Hepatocyte (in vitro differentiated cells): ENCODE results near the gene LSM14A. TPM values are rescaled to one million over a fixed set of nuclear protein-coding genes. Genes with fewer than 3 reads are reported as not detected.
"Not testable (repeated sequence)": the region's sequence is repeated elsewhere in the genome, so short reads cannot be mapped to it uniquely, and the experiment has no call there.

Experiments used
- DNase-seq: peaks from one replicate; pipeline ENCODE4 v3.0.0-alpha.2; 2016; ENCODE audit warnings: low spot score
- H2AFZ ChIP-seq: fragments of 200-600 bp; sonication (generic); 2 replicates; pipeline ENCODE4 v1.6.0; 2016; ENCODE audit warnings: antibody characterized with exemption, mild to moderate bottlenecking
- H3K27ac ChIP-seq: fragments of 200-600 bp; sonication (generic); 2 replicates; pipeline ENCODE4 v1.5.1; 2016; ENCODE audit warnings: mild to moderate bottlenecking
- H3K27me3 ChIP-seq: fragments of 200-600 bp; sonication (generic); 2 replicates; pipeline ENCODE4 v1.6.1; 2016
- H3K36me3 ChIP-seq: fragments of 200-600 bp; sonication (generic); replicated peaks from 2 replicates; pipeline ENCODE4 v1.5.1; 2016; ENCODE audit warnings: low read depth; ENCODE audit not compliant: insufficient read depth
- H3K4me1 ChIP-seq: fragments of 200-600 bp; sonication (generic); 2 replicates; pipeline ENCODE4 v1.5.1; 2016; ENCODE audit warnings: mild to moderate bottlenecking, moderate library complexity; ENCODE audit not compliant: insufficient read depth
- H3K4me2 ChIP-seq: fragments of 200-600 bp; sonication (generic); 2 replicates; pipeline ENCODE4 v1.6.0; 2016
- H3K4me3 ChIP-seq: fragments of 200-600 bp; sonication (generic); 2 replicates; pipeline ENCODE4 v1.5.1; 2016; ENCODE audit warnings: mild to moderate bottlenecking
- H3K79me2 ChIP-seq: fragments of 200-600 bp; sonication (generic); 2 replicates; pipeline ENCODE4 v1.6.0; 2017; ENCODE audit warnings: mild to moderate bottlenecking
- H3K9me2 ChIP-seq: fragments of 200-600 bp; sonication (generic); replicated peaks from 2 replicates; pipeline ENCODE4 v1.6.0; 2017; ENCODE audit warnings: mild to moderate bottlenecking; ENCODE audit not compliant: insufficient read depth
- H3K9me3 ChIP-seq: fragments of 200-600 bp; sonication (generic); 2 replicates; pipeline ENCODE4 v1.5.1; 2016; ENCODE audit warnings: low read depth, mild to moderate bottlenecking
- H4K20me1 ChIP-seq: fragments of 200-600 bp; sonication (generic); 2 replicates; pipeline ENCODE4 v1.6.0; 2016; ENCODE audit warnings: mild to moderate bottlenecking; ENCODE audit not compliant: insufficient read depth, poor library complexity, severe bottlenecking
- EZH2 ChIP-seq: fragments of 200-600 bp; sonication (generic); IDR thresholded peaks from 2 replicates; pipeline ENCODE4 v1.6.1; 2016; ENCODE audit warnings: antibody characterized with exemption, mild to moderate bottlenecking, borderline replicate concordance
- EZH2phosphoT487 ChIP-seq: fragments of 200-600 bp; sonication (generic); IDR thresholded peaks from one replicate; pipeline ENCODE4 v1.6.1; 2018; ENCODE audit warnings: antibody characterized with exemption, mild to moderate bottlenecking, low read depth, moderate library complexity; ENCODE audit not compliant: unreplicated experiment, severe bottlenecking
- WGBS: methylation state at CpG from one replicate; pipeline ENCODE4 v1.1.6; 2016; ENCODE audit warnings: low lambda C conversion rate; ENCODE audit errors: missing lambda C conversion rate; 5-methylcytosine and 5-hydroxymethylcytosine counted together
- polyA plus RNA-seq: library from polyadenylated mRNA; unstranded; fragments of >200 nt; fragmentation: Nextera tagmentation; extraction: Ambion mirVana; gene quantifications from 2 replicates; pipeline ENCODE4 v1.2.1, GENCODE V29; 2016
- total RNA-seq: library from RNA; depleted of rRNA; stranded (reverse); fragments of >200 nt; gene quantifications from 2 replicates; pipeline ENCODE4 v1.2.3, GENCODE V29; 2014
- TF ChIP-seq, protein P1 (sequence below): fragments of 200-600 bp; sonication (generic); IDR thresholded peaks from 2 replicates; pipeline ENCODE4 v1.5.1; 2016; ENCODE audit warnings: antibody characterized with exemption, mild to moderate bottlenecking; ENCODE audit not compliant: poor library complexity

Gene LSM14A
- total and polyA plus RNA-seq, 2 experiments from 2014 or later = 64.7 to 96.5 TPM

DNA sequence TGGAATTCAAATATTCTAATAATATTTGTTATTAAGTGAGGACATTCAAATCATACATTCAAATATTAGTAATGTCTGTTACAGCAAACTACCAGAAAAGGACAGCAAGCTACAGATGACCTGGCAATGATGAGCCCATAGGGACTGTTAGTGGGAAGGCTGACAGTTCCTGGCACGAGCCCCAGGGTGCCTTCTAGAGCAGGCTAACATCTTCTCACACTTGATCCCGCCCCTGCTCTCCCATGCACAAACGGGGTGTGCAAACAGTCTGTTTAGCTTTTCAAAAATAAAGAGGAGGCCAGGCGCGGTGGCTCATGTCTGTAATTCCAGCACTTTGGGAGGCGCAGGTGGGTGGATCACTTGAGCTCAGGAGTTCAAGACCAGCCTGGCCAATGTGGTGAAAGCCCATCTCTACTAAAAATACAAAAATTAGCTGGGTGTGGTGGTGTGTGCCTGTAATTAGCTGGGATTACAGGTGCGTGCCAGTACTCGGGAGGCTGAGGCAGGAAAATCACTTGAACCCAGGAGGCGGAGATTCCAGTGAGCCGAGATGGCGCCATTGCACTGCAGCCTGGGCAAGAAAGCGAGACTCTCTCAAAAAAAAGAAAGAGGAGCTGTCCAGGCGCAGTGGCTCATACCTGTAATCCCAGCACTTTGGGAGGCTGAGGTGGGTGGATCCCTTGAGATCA, 72.5 kb downstream of the LSM14A start:
- Histone ChIP-seq H3K79me2 (no peaks in the 10 kb centered on the region), H4K20me1 (no peaks in the 10 kb centered on the region), H3K9me2 (no peaks in the 10 kb centered on the region), H3K27me3 (no peaks in the 10 kb centered on the region), H3K36me3 (no peaks in the 10 kb centered on the region), H3K27ac (no peak overlapping the region), H2AFZ (no peak overlapping the region), H3K4me2 (no peak overlapping the region), H3K4me3 (no peak overlapping the region), H3K4me1 (no peaks in the 10 kb centered on the region), H3K9me3 (no peaks in the 10 kb centered on the region)
- DNase-seq = no peak
- TF ChIP-seq, protein P1, sequence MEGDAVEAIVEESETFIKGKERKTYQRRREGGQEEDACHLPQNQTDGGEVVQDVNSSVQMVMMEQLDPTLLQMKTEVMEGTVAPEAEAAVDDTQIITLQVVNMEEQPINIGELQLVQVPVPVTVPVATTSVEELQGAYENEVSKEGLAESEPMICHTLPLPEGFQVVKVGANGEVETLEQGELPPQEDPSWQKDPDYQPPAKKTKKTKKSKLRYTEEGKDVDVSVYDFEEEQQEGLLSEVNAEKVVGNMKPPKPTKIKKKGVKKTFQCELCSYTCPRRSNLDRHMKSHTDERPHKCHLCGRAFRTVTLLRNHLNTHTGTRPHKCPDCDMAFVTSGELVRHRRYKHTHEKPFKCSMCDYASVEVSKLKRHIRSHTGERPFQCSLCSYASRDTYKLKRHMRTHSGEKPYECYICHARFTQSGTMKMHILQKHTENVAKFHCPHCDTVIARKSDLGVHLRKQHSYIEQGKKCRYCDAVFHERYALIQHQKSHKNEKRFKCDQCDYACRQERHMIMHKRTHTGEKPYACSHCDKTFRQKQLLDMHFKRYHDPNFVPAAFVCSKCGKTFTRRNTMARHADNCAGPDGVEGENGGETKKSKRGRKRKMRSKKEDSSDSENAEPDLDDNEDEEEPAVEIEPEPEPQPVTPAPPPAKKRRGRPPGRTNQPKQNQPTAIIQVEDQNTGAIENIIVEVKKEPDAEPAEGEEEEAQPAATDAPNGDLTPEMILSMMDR = no peak
- TF ChIP-seq EZH2phosphoT487 (no peak), EZH2 (no peak)
- WGBS = 86% methylated on average over 13 of the region's 13 CpGs

GRCh38 chr19:34246340-34246739, 74.0 kb downstream of the LSM14A start:
- H3K4me3 ChIP-seq = no peak overlapping the region
- no peak overlapping the region for H3K27ac ChIP-seq
- no peak for DNase-seq
- WGBS = 55% methylated on average over 4 of the region's 4 CpGs
- no peaks in the 10 kb centered on the region for H3K79me2 ChIP-seq
- TF ChIP-seq EZH2phosphoT487 (no peak), EZH2 (no peak)
- TF ChIP-seq, protein P1 = no peak
- H3K4me1 ChIP-seq = no peaks in the 10 kb centered on the region
- H4K20me1 ChIP-seq = no peaks in the 10 kb centered on the region
- no peaks in the 10 kb centered on the region for H3K9me3 ChIP-seq
- no peak overlapping the region for H3K4me2 ChIP-seq
- H3K27me3 ChIP-seq = no peaks in the 10 kb centered on the region
- H3K36me3 ChIP-seq = no peaks in the 10 kb centered on the region
- H3K9me2 ChIP-seq = no peaks in the 10 kb centered on the region
- no peak overlapping the region for H2AFZ ChIP-seq

GRCh38 chr19:34248941-34249340, 76.6 kb downstream of the LSM14A start:
- no peaks in the 10 kb centered on the region for H4K20me1 ChIP-seq
- H3K4me3 ChIP-seq = no peak overlapping the region
- no peaks in the 10 kb centered on the region for H3K4me1 ChIP-seq
- no peaks in the 10 kb centered on the region for H3K27me3 ChIP-seq
- no peak overlapping the region for H2AFZ ChIP-seq
- H3K4me2 ChIP-seq = no peak overlapping the region
- TF ChIP-seq EZH2 = no peak
- no peak for TF ChIP-seq EZH2phosphoT487
- no peak for DNase-seq
- no peak overlapping the region for H3K27ac ChIP-seq
- no peaks in the 10 kb centered on the region for H3K9me3 ChIP-seq
- H3K36me3 ChIP-seq = no peaks in the 10 kb centered on the region
- WGBS = 89% methylated on average over 4 of the region's 4 CpGs
- no peaks in the 10 kb centered on the region for H3K79me2 ChIP-seq
- no peaks in the 10 kb centered on the region for H3K9me2 ChIP-seq

DNA sequence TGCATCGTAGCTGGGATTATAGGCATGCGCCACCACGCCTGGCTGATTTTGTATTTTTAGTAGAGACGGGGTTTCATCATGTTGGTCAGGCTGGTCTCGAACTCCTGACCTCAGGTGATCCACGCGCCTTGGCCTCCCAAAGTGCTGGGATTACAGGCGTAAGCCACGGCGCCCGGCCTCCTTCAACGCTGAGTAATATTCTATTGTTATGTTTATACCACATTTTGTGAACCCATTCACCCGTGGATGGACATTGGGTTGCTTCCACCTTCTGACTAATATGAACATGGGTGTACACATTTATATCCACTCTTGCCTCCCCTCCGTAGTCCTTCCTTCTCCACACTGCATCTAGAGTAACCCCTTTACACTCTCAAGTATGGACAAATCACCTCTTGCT, 80.9 kb downstream of the LSM14A start:
- peak overlapping the region; percentile 92 for H3K27ac ChIP-seq
- not testable (repeated sequence) for H3K4me3 ChIP-seq, H3K36me3 ChIP-seq, H4K20me1 ChIP-seq, H2AFZ ChIP-seq, H3K9me3 ChIP-seq, DNase-seq, H3K9me2 ChIP-seq, H3K4me1 ChIP-seq, H3K4me2 ChIP-seq, H3K27me3 ChIP-seq
- peaks cover 31% of the 10 kb centered on the region for H3K79me2 ChIP-seq
- 98% methylated on average over 14 of the region's 14 CpGs for WGBS

DNA sequence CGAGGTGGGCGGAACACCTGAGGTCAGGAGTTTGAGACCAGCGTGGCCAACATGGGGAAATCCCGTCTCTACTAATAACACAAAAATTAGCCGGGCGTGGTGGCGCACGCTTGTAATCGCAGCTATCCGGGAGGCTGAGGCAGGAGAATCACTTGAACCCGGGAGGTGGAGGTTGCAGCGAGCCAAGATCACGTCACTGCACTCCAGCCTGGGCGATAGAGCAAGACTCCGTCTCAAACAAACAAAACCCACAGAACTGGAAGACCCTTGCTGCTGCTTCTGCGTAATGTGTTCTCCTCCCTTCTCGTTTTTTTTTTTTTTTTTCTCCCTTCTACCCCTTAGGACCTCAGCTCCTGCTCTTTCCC, 81.4 kb downstream of the LSM14A start:
- peak overlapping the region; percentile 92 for H3K27ac ChIP-seq
- DNase-seq, H3K4me1 ChIP-seq, H4K20me1 ChIP-seq, H3K9me2 ChIP-seq, H3K36me3 ChIP-seq, H3K27me3 ChIP-seq, H3K9me3 ChIP-seq: not testable (repeated sequence)
- peak overlapping the region; percentile 36 for H3K4me3 ChIP-seq
- peak overlapping the region; percentile 76 for H3K4me2 ChIP-seq
- peaks cover 36% of the 10 kb centered on the region for H3K79me2 ChIP-seq
- 75% methylated on average over 17 of the region's 17 CpGs for WGBS
- peak overlapping the region; percentile 54 for H2AFZ ChIP-seq
